Subcutaneous adipose tissue (tissue), 4 donors: ENCODE results near the gene FBXO15. TPM values are rescaled to one million over a fixed set of nuclear protein-coding genes. Genes with fewer than 3 reads are reported as not detected.

Source experiments
- total RNA-seq, 4 donors: library from RNA; depleted of rRNA; stranded (reverse); fragments of >200 nt; gene quantifications; one replicate each; pipeline ENCODE4 v1.1.0, GENCODE V29; 2016
- TF ChIP-seq, protein P1 (sequence below): fragments of 450-650 bp; IDR thresholded peaks from one replicate; pipeline ENCODE4 v1.5.1; 2016; ENCODE audit warnings: low read depth, mild to moderate bottlenecking, control low read depth, antibody characterized with exemption, moderate library complexity

The FBXO15 gene
- total RNA-seq, 4 donors from 2014 or later = 0.44 to 1.9 TPM; not detected in 2

DNA sequence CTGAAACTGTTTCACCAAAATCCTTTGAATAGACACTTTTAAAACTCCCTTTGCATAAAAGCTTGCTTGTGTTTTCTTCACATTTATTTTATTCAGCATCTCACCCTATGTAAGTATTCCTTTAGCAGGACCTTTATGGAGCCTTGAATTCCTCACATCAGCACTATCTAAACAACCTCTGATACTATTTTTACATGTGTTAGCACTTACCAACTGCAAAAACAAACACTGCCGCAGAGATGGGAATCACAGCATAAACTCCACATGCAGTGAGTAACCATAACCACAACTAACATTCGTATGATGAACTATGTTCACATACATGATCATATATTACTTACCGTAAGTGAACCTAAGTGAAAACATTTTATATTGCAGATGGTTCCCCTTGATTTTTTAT, 15.4 kb downstream of the FBXO15 start:
- TF ChIP-seq, protein P1, sequence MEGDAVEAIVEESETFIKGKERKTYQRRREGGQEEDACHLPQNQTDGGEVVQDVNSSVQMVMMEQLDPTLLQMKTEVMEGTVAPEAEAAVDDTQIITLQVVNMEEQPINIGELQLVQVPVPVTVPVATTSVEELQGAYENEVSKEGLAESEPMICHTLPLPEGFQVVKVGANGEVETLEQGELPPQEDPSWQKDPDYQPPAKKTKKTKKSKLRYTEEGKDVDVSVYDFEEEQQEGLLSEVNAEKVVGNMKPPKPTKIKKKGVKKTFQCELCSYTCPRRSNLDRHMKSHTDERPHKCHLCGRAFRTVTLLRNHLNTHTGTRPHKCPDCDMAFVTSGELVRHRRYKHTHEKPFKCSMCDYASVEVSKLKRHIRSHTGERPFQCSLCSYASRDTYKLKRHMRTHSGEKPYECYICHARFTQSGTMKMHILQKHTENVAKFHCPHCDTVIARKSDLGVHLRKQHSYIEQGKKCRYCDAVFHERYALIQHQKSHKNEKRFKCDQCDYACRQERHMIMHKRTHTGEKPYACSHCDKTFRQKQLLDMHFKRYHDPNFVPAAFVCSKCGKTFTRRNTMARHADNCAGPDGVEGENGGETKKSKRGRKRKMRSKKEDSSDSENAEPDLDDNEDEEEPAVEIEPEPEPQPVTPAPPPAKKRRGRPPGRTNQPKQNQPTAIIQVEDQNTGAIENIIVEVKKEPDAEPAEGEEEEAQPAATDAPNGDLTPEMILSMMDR = no peak

DNA sequence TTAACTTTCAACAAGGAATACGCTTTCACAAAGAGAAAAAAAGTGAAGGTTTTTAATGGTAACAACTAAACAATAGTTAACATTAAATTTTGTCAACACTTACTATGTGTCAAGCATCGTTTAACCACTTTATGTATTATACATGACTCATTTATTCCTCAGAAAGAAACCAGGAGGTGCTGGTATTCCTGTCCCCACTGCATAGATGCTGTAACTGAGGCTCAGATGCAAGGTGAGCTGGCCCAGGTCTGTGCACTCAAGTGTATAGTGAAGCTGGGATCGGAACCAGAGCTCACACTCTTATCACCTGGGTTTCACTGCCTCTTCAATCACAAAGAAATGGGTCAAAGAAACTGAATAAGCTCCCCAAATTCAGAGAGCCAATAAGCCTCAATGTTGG, 16.5 kb downstream of the FBXO15 start:
- TF ChIP-seq, protein P1 = no peak

- TF ChIP-seq, protein P1 = no peak
Observed at GRCh38 chr18:74128159-74128558, 19.5 kb downstream of the FBXO15 start.

DNA sequence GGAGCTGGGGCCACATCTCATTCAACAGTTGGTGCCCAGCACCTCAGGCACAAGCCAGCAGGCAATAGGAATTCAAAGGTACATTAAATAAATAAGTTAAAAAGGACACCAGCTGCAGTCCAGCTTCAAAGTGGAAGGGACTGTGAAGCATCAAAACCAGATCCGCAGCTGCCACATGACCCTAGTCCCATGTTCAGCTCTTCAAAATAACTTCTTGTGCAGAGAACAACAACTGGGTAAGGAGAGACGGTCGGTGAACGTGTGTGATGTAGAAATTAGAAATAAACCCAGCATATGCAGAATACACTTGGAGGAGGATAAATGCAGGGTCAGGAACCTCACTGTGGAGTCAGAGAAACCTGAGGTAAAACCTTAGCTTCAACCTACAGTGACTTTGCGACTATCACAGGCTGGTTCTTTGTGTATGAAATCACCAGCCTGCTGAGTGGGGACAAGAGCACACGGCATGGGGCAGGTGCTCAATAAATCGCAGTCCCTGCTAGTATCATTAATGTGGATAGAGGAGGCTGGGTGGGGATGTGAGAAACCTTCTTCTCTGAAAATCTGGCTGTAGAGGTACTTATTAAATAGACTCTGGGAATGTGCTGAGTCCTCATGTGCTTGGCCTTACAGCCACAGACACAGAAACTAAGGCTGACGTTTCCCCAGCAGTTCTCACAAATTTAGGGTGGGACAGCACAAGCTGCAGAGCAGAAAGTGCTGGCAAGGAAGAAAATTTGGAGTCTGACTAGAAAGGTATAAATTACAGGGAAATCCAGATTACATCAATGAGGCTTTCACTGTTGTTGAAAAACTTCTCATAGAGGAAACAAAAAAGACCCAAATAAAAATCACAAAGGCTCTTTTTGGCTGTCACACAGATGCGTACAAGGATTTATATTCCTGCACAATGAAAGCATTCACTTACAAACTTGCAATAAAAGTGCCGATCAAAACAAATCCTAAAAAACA, 20.7 kb downstream of the FBXO15 start:
- TF ChIP-seq, protein P1 = no peak

GRCh38 chr18:74124642-74125041, 23.0 kb downstream of the FBXO15 start:
- TF ChIP-seq, protein P1 = no peak

- TF ChIP-seq, protein P1 = no peak
Observed at GRCh38 chr18:74123200-74123599, 24.4 kb downstream of the FBXO15 start.

- TF ChIP-seq, protein P1 = no peak
Observed at GRCh38 chr18:74116633-74117554, 30.7 kb downstream of the FBXO15 start.
